KOPT-K1 (cell line): Measurements from ENCODE around the gene KRT82.

Experiments
- H3K27ac ChIP-seq: fragments of 200-600 bp; sonication (generic); 2 replicates; pipeline ENCODE4 v1.5.1; 2016; ENCODE audit warnings: antibody characterized with exemption, mild to moderate bottlenecking, low read depth, low read length; ENCODE audit not compliant: poor library complexity, severe bottlenecking
- H3K36me3 ChIP-seq: fragments of 200-600 bp; sonication (generic); 2 replicates; pipeline ENCODE4 v1.5.1; 2017; ENCODE audit warnings: antibody characterized with exemption, mild to moderate bottlenecking, low read length, moderate library complexity; ENCODE audit not compliant: insufficient read depth
- H3K9me3 ChIP-seq: fragments of 200-600 bp; sonication (generic); 2 replicates; pipeline ENCODE4 v1.5.1; 2017; ENCODE audit warnings: antibody characterized with exemption, low read length, mild to moderate bottlenecking; ENCODE audit not compliant: insufficient read depth, poor library complexity, severe bottlenecking

KRT82 gene

DNA sequence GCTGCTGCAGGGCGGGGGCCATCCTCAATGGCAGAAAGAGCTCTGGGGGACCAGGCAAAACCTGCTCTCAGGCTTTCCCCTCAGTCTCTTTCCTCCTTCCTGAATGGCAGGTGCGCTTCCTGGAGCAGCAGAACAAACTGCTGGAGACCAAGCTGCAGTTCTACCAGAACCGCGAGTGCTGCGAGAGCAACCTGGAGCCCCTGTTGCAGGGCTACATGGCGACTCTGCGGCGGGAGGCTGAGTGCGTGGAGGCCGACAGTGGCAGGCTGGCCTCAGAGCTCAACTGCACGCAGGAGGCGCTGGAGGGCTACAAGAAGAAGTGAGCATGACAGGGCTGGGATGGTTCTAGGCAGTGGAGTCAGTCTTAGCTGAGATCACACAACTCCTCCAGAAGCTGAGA is 62.0 kb downstream of the KRT82 start:
- H3K36me3 ChIP-seq = no peaks in the 10 kb centered on the region
- no peak overlapping the region for H3K27ac ChIP-seq
- H3K9me3 ChIP-seq = peaks cover 3% of the 10 kb centered on the region
